Hematopoietic multipotent progenitor cell treated with erythropoietin and hydrocortisone succinate and interleukin-3 and kit ligand, for 4 days (in vitro differentiated cells): ENCODE measurements around the gene MYO6.
"Not testable (repeated sequence)": the region's sequence is repeated elsewhere in the genome, so short reads cannot be mapped to it uniquely, and the experiment has no call there.

Source experiments
- DNase-seq: peaks from one replicate; pipeline ENCODE4 v3.0.0-alpha.2; 2015

The MYO6 gene

DNA sequence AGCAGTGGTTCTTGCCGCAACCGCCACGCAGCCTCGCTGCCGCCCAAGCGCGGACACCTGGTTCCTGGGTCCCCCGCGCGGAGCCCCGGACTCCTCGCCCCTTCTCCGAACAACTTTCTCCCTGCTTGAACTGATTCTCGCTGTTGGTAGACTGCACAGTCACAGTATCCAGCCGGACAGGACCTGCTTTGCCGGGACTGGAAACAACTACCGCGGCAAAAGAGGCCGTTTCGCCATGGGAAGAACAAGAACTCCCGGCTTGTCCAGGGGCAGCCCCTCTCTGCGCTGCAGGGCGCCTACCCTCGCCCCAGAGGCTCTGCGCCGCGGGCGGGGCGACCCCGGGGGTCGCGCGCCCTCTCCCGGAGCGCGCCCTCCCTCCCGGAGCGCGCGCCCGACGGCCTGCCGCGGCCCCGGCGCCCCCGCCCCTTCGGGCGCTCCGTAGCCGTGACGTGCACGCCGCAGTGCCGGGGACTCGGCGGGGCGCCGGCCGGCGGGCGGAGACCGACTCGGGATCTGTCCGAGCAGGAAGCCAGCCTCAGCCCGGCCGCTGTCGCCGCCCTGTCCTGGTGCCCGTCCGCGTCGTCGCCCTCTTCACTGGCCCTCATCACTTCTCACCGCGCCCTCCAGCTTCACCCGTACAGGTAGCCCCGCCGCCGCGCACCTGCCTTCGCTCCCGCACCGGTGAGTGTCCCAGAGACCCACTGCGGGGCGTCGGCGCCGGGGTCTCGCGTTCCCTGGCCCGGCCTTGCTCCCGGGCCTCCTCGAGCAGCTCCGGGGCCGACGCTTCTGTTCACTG is at the start of gene MYO6:
MYO6 (plus strand) TSS at position 497 of the 796 bp plus-strand sequence. CDS start 68,309 bp downstream, outside the sequence.
- DNase-seq: peak; percentile 50

- not testable (repeated sequence) for DNase-seq
Measured at GRCh38 chr6:75708334-75708733, 40.7 kb upstream of the MYO6 start.

- DNase-seq: no peak
Measured at GRCh38 chr6:75711173-75711572, 37.9 kb upstream of the MYO6 start.

- no peak for DNase-seq
Measured at GRCh38 chr6:75719133-75719532, 29.9 kb upstream of the MYO6 start.

- no peak for DNase-seq
Measured at GRCh38 chr6:75723382-75723781, 25.7 kb upstream of the MYO6 start.

- DNase-seq: no peak
Measured at GRCh38 chr6:75727206-75727605, 21.8 kb upstream of the MYO6 start.

GRCh38 chr6:75731029-75731428 is 18.0 kb upstream of the MYO6 start:
- not testable (repeated sequence) for DNase-seq

DNA sequence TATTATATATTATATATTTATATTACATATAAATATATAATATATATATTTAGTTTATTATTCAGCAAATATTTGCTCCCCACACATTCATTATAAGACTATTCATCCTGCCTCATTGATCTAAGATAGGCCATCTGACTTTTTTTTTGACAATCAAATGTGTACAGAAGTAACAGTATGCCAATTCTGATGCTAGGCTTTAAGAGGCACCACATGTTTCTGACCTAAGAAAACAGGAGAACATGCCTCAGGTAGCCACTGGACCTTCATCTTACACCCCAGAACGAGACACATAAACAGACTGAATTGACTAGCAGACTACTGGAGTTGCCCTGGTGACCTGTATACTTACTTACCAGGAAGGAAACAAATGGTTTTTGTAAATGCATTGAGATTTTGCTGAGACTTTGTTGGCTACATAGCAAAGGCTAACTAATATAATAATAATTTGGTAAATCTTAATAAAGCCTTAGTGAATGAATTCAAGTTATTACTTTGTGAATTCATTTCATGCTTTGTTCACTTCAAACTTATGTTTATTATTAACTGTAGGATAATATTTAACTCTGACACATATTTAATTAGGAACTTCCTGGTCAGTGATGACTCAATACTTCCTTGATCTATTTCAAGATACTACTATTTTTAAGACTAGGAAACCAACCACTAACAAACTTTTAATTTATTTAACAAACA is 13.4 kb upstream of the MYO6 start:
- peak; percentile 8 for DNase-seq

- DNase-seq: no peak
Measured at GRCh38 chr6:75743971-75744370, 5.1 kb upstream of the MYO6 start.

GRCh38 chr6:75745404-75745803 is 3.6 kb upstream of the MYO6 start:
- no peak for DNase-seq

DNA sequence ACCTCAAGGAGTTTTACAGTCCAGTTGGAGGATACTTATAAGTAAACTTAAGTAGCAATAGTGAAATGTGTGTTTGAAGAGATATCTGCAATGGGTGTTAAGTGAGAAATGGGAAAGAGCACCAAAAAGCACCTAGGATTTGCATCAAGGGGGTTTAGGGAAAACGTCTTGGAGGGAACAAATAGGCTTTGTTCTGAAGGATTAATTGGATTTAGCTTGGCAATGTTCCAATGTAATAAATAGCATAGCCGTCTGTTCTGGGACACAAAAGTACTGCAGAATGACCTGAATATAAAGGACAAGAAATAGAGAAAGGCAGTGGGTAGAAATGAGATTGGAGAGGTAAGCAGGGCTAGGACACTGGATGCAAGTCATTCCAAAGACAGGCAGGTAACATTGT is 2.8 kb upstream of the MYO6 start:
- no peak for DNase-seq

GRCh38 chr6:75747152-75747992 is 1.7 kb upstream of the MYO6 start:
- no peak for DNase-seq

GRCh38 chr6:75748003-75748742 is 866 bp upstream of the MYO6 start:
- DNase-seq: peak; percentile 24

DNA sequence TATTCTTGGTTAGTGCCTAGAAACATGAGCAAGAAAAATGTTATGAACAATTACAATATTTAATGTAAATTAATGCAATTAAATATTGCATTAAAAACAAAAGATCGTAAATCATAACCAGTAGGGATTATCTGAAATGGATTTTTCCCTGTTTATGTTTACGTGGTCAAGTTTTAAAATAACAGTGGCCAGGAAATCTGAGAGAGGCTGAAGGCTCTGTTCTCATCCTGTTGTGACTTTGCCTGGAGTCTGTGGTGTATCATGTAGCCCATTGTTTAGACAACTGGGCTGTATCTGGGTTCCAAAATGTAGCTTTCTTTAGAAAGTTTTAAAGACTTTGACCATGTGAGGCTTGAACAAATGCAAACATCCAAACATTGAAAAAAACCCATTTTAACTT is 2.4 kb downstream of the MYO6 start:
- DNase-seq: no peak

DNA sequence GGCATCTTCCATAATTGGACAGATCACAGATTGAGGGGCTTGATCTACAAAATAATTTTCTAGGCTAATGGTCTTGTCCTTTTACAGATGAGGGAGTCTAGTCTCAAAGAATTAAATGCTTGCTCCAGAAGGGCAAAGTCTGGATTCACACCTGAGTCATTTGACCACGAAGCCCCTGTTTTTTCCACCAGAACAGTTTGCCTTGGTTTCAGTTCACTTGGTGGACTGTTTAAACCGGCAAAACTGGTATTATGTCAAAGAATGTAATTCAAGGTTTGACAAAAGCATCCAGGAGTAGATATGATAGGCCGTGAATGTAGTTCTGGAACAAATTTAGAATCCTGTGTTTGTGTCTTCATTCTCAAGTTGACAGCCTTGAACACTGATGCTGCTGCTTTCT is 3.3 kb downstream of the MYO6 start:
- no peak for DNase-seq

DNA sequence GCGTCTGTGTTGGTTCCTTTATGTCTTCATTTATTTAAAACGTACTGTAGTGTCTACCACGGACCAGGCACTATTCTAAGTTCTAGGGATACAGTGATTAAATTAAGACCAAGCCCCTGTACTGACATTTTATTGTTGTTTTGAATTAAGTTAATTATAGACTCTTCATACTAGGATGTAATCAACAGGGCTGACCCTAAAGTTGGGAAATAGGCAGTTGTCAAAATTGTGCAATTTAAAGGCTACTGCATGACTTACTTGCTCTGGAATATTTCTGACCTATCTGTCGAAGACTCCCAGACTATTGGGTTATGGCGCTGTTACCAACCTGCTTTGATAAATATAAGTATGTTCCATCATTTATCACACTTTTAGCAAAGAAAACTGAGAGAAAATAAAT is 6.7 kb downstream of the MYO6 start:
- DNase-seq: no peak

DNA sequence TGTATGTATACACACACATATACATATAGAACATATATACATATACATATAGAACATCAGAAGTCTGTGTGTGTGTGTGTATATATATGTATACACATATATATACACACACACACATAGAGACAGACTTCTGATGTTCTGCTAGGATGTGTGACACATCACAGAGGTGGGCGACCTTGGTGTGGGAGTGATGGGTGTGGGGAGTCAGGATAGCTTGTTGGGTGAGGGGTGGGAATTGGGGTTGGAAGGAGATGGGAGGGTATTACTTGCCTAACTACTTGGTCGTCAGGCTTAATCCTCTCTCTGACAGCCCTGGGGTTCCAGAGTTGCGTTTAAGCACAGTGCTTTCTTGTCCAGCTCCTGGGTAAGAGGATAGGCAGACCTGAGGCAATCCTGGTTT is 8.3 kb downstream of the MYO6 start:
- DNase-seq: no peak

DNA sequence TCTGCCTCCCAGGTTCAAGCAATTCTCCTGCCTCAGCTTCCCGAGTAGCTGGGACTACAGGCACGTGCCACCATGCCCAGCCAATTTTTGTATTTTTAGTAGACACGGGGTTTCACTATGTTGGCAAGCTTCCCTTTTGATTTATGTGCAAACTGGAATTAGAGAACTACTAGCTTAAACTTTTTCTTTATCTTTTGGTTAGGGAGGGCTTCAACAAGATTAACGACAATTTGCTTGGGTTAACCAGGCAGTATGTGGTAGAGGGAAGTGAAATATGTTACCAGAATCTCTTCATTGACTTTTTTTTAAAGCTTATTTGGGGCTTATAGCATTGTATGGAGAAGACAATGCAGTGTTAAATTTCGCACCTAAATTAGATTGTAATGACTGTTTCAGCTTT is 9.0 kb downstream of the MYO6 start:
- DNase-seq: no peak

DNA sequence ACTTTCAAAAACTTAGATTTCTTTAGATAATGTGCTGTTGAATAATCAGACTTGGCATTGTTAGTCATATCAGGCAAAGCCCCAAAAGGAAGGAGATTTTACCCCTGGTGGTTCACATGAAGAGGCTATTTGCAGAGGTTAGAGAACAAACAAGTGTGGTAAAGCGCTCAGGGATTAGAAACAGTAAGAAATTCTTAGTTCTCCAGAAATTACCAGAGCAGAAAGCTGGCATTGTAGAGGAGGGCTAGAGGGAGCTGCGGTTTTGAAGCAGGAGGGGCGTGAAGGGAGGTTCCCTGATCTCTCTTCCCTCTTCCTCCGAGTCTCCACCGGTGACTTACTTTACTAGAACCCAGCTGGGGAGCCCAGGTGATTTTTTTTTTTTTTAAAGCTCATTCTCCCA is 10.2 kb downstream of the MYO6 start:
- no peak for DNase-seq

- no peak for DNase-seq
Measured at GRCh38 chr6:75760320-75760719, 11.3 kb downstream of the MYO6 start.

DNA sequence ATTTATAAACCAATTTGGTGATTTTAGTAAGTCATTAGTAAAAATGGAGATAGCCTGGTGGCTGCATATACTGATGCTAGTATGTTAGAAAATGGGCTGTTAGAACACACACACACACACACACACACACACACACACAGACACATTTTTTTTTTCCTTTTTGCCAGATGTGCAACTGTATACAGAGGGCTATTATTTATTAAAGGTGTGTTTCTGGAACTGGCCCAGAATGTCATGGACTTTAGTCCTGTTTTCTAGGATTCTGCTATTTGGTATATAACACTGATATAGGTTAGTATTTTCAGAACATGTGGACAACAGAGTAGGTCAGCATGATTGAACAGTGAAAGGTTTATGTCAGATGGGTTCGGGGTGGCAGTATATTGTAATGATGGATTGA is 12.4 kb downstream of the MYO6 start:
- no peak for DNase-seq

GRCh38 chr6:75762063-75762462 is 13.0 kb downstream of the MYO6 start:
- DNase-seq: no peak

- no peak for DNase-seq
Measured at GRCh38 chr6:75766387-75766786, 17.3 kb downstream of the MYO6 start.
